Gastrocnemius medialis (tissue), 4 donors: ENCODE data around the gene KRTAP20-4.

Experiments
- POLR2A ChIP-seq, 2 donors: fragments of 450-650 bp; IDR thresholded peaks; one replicate each; pipeline ENCODE4 v1.6.1; 2017; ENCODE audit warnings: antibody characterized with exemption in 2 of 2, mild to moderate bottlenecking in 2 of 2, moderate library complexity in 2 of 2
- TF ChIP-seq, protein P1 (sequence below), 5 experiments: fragments of 450-650 bp in 3 of 5; fragments of 200-600 bp in 2 of 5; sonication (generic) in 2 of 5; IDR thresholded peaks in 4 of 5; conservative IDR thresholded peaks in 1 of 5; 1 replicate in 4 of 5; 2 replicates in 1 of 5; pipeline ENCODE4 v1.5.1; 2016 to 2019; ENCODE audit warnings: antibody characterized with exemption in 5 of 5, mild to moderate bottlenecking in 3 of 5, moderate library complexity in 3 of 5

GRCh38 chr21:30634906-30635305 is 14.5 kb downstream of the KRTAP20-4 start, which contains the start of gene KRTAP20-2:
- no peak for TF ChIP-seq POLR2A (IDR thresholded peaks at IDR 0.05)
- TF ChIP-seq, protein P1, sequence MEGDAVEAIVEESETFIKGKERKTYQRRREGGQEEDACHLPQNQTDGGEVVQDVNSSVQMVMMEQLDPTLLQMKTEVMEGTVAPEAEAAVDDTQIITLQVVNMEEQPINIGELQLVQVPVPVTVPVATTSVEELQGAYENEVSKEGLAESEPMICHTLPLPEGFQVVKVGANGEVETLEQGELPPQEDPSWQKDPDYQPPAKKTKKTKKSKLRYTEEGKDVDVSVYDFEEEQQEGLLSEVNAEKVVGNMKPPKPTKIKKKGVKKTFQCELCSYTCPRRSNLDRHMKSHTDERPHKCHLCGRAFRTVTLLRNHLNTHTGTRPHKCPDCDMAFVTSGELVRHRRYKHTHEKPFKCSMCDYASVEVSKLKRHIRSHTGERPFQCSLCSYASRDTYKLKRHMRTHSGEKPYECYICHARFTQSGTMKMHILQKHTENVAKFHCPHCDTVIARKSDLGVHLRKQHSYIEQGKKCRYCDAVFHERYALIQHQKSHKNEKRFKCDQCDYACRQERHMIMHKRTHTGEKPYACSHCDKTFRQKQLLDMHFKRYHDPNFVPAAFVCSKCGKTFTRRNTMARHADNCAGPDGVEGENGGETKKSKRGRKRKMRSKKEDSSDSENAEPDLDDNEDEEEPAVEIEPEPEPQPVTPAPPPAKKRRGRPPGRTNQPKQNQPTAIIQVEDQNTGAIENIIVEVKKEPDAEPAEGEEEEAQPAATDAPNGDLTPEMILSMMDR (IDR thresholded peaks at IDR 0.05 in 4 of 5, conservative IDR thresholded peaks at IDR 0.05 in 1 of 5) = no peak
